ENCODE data around the gene RAB26. TPM values are rescaled to one million over a fixed set of nuclear protein-coding genes. Genes with fewer than 3 reads are reported as not detected.
A peak's percentile ranks its signal among the peaks of the same experiment; 100 is the strongest.

RAB26 gene
- total and polyA plus RNA-seq, 2 donors: 0.28 to 2.6 TPM

- WGBS: 3% methylated on average over 62 of the region's 62 CpGs
- Histone ChIP-seq H3K27ac (ENCODE audit: low read depth in 1 of 2, low read length in 1 of 2) (no peak overlapping the region), H3K4me3 (ENCODE audit: low read length in 2 of 2) (peak overlapping the region in 1 of 2 donors; percentile 51), H3K27me3 (ENCODE audit: control insufficient read depth in 2 of 2, insufficient read depth in 1 of 2, low read length in 1 of 2) (peaks cover 23 to 52% of the 10 kb centered on the region in 2 donors), H3K4me1 (ENCODE audit: control insufficient read depth in 2 of 2, insufficient read depth in 2 of 2, low read length in 2 of 2) (peaks cover 25 to 53% of the 10 kb centered on the region in 2 donors), H3K9me3 (ENCODE audit: control insufficient read depth in 2 of 2, insufficient read depth in 1 of 2, low read length in 1 of 2) (peaks cover 0 to 7% of the 10 kb centered on the region in 2 donors), H3K36me3 (ENCODE audit: control insufficient read depth in 2 of 2, insufficient read depth in 2 of 2, low read length in 1 of 2) (peaks cover 18 to 24% of the 10 kb centered on the region in 2 donors)
- DNase-seq (ENCODE audit: low read depth in 6 of 9, low spot score in 9 of 9): no peak
Observed at GRCh38 chr16:2148714-2149629, 547 bp downstream of the RAB26 start.

DNA sequence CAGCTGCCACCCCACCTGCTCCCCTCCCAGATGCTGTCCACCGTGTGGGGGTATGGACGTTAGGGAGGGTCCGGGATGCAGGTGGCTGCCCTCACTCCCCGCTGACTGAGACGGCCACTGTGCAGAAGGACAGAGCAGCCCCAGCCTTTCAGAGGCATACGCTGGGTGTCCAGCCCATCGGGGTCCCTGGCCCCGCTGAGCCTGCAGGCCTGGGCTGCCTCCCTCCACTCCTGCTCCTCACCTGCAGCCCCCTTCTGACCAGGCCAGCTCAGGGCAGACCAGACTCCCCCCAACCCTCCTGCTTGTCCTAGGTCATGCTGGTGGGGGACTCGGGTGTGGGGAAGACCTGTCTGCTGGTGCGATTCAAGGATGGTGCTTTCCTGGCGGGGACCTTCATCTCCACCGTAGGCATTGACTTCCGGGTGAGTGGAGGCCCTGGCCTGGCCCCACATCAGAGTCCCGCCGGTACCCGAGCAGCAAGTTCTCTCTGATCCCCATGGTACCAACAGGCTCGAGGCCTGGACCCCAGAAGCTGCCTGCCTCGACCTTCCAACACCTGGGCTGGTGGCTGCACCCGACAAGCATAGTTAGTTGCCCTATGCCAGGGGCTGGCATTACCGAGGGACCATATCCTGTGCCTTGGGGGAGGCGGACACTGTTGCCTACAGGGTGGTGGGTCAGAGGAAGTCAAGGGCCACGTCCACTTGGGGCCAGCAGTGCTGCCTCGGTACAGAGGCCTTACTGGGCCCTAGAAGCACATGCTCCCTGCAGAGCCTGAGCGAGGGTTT is 1.4 kb downstream of the RAB26 start:
- no peak for DNase-seq (ENCODE audit: low read depth in 6 of 9, low spot score in 9 of 9)
- Histone ChIP-seq H3K9me3 (ENCODE audit: control insufficient read depth in 2 of 2, insufficient read depth in 1 of 2, low read length in 1 of 2) (peaks cover 0 to 7% of the 10 kb centered on the region in 2 donors), H3K4me3 (ENCODE audit: low read length in 2 of 2) (no peak overlapping the region), H3K27me3 (ENCODE audit: control insufficient read depth in 2 of 2, insufficient read depth in 1 of 2, low read length in 1 of 2) (peaks cover 23 to 49% of the 10 kb centered on the region in 2 donors), H3K36me3 (ENCODE audit: control insufficient read depth in 2 of 2, insufficient read depth in 2 of 2, low read length in 1 of 2) (peaks cover 18 to 25% of the 10 kb centered on the region in 2 donors), H3K27ac (ENCODE audit: low read depth in 1 of 2, low read length in 1 of 2) (no peak overlapping the region), H3K4me1 (ENCODE audit: control insufficient read depth in 2 of 2, insufficient read depth in 2 of 2, low read length in 2 of 2) (peaks cover 33 to 61% of the 10 kb centered on the region in 2 donors)
- 80% methylated on average over 24 of the region's 24 CpGs for WGBS

- Histone ChIP-seq H3K36me3 (ENCODE audit: control insufficient read depth in 2 of 2, insufficient read depth in 2 of 2, low read length in 1 of 2) (peaks cover 18 to 25% of the 10 kb centered on the region in 2 donors), H3K4me1 (ENCODE audit: control insufficient read depth in 2 of 2, insufficient read depth in 2 of 2, low read length in 2 of 2) (peaks cover 33 to 62% of the 10 kb centered on the region in 2 donors), H3K27ac (ENCODE audit: low read depth in 1 of 2, low read length in 1 of 2) (no peak overlapping the region), H3K27me3 (ENCODE audit: control insufficient read depth in 2 of 2, insufficient read depth in 1 of 2, low read length in 1 of 2) (peaks cover 23 to 49% of the 10 kb centered on the region in 2 donors), H3K4me3 (ENCODE audit: low read length in 2 of 2) (no peak overlapping the region), H3K9me3 (ENCODE audit: control insufficient read depth in 2 of 2, insufficient read depth in 1 of 2, low read length in 1 of 2) (peaks cover 0 to 7% of the 10 kb centered on the region in 2 donors)
- DNase-seq (ENCODE audit: low read depth in 6 of 9, low spot score in 9 of 9): no peak
- 91% methylated on average over 18 of the region's 18 CpGs for WGBS
Observed at GRCh38 chr16:2150418-2151187, 2.2 kb downstream of the RAB26 start.

DNA sequence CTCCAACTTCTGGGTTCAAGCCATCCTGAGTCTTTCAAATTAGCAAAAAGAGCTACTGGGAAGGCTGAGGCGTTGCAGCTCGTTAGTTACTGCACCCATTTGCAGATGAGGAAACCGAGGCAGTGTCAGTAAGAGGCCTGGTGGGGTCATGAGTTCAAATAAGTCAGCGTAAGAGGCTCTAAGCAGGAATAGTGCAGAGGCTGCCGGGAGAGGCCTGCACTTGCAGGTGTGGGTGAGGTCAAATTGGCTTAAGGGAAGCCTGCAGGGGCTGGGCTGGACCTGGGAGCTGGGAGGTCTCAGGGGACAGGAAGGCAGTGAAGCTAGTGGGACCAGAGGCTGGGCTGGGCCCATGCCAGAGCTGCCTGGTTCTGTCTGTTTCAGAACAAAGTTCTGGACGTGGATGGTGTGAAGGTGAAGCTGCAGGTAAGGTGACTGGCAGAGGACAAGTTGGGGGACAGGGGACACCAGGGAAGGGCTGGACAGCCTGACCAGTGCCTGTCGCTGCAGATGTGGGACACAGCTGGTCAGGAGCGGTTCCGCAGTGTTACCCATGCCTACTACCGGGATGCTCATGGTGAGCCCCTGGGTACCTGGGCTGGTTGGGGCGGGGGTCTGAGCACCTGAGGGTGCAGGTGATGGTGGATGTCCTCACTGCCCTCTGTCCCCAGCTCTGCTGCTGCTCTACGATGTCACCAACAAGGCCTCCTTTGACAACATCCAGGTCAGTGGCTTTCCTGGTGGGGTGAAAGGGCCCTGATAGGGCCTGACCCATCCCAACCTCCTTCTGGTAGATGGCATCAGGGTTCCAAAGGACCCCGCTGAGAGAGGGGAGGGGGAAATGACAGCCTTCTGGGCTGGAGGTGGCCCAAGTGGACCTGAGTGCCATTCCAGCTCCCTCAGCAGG is 3.0 kb downstream of the RAB26 start:
- Histone ChIP-seq H3K27ac (ENCODE audit: low read depth in 1 of 2, low read length in 1 of 2) (no peak overlapping the region), H3K9me3 (ENCODE audit: control insufficient read depth in 2 of 2, insufficient read depth in 1 of 2, low read length in 1 of 2) (peaks cover 0 to 7% of the 10 kb centered on the region in 2 donors), H3K4me1 (ENCODE audit: control insufficient read depth in 2 of 2, insufficient read depth in 2 of 2, low read length in 2 of 2) (peaks cover 35 to 65% of the 10 kb centered on the region in 2 donors), H3K36me3 (ENCODE audit: control insufficient read depth in 2 of 2, insufficient read depth in 2 of 2, low read length in 1 of 2) (peaks cover 18 to 25% of the 10 kb centered on the region in 2 donors), H3K4me3 (ENCODE audit: low read length in 2 of 2) (no peak overlapping the region), H3K27me3 (ENCODE audit: control insufficient read depth in 2 of 2, insufficient read depth in 1 of 2, low read length in 1 of 2) (peaks cover 23 to 47% of the 10 kb centered on the region in 2 donors)
- WGBS: 90% methylated on average over 13 of the region's 13 CpGs
- no peak for DNase-seq (ENCODE audit: low read depth in 6 of 9, low spot score in 9 of 9)

DNA sequence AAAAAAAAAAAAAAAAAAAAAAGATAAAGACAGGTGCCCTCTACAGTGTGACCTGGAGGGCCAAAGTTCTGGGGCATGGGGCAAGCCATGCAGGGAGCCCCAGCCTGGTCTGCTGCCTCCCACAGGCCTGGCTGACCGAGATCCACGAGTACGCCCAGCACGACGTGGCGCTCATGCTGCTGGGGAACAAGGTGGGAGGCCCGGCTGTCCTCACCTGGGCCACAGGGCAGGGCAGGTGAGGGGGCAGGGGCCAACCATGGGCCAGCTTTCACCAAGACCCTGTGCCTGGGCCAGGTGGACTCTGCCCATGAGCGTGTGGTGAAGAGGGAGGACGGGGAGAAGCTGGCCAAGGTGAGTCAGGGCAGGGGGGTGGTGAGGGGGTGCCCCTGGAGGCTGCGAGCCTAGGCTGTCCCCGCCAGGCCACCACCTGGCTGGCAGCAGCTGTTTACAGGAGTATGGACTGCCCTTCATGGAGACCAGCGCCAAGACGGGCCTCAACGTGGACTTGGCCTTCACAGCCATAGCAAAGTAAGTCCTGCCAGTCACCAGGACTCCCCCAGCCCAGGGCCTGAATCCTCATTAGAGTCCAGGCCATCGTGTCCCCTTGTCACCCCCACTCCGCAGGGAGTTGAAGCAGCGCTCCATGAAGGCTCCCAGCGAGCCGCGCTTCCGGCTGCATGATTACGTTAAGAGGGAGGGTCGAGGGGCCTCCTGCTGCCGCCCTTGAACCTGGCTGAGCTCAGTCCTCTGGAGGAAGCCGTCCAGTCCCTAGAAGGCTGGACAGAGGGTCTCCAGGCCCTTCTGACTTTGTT is 4.5 kb downstream of the RAB26 start:
- Histone ChIP-seq H3K4me1 (ENCODE audit: control insufficient read depth in 2 of 2, insufficient read depth in 2 of 2, low read length in 2 of 2) (peaks cover 38 to 75% of the 10 kb centered on the region in 2 donors), H3K9me3 (ENCODE audit: control insufficient read depth in 2 of 2, insufficient read depth in 1 of 2, low read length in 1 of 2) (peaks cover 0 to 7% of the 10 kb centered on the region in 2 donors), H3K4me3 (ENCODE audit: low read length in 2 of 2) (peak overlapping the region; percentile 82 to 98), H3K27me3 (ENCODE audit: control insufficient read depth in 2 of 2, insufficient read depth in 1 of 2, low read length in 1 of 2) (peaks cover 13 to 33% of the 10 kb centered on the region in 2 donors), H3K27ac (ENCODE audit: low read depth in 1 of 2, low read length in 1 of 2) (no peak overlapping the region), H3K36me3 (ENCODE audit: control insufficient read depth in 2 of 2, insufficient read depth in 2 of 2, low read length in 1 of 2) (peaks cover 19 to 28% of the 10 kb centered on the region in 2 donors)
- WGBS: 73% methylated on average over 25 of the region's 25 CpGs
- DNase-seq (ENCODE audit: low read depth in 6 of 9, low spot score in 9 of 9): no peak

DNA sequence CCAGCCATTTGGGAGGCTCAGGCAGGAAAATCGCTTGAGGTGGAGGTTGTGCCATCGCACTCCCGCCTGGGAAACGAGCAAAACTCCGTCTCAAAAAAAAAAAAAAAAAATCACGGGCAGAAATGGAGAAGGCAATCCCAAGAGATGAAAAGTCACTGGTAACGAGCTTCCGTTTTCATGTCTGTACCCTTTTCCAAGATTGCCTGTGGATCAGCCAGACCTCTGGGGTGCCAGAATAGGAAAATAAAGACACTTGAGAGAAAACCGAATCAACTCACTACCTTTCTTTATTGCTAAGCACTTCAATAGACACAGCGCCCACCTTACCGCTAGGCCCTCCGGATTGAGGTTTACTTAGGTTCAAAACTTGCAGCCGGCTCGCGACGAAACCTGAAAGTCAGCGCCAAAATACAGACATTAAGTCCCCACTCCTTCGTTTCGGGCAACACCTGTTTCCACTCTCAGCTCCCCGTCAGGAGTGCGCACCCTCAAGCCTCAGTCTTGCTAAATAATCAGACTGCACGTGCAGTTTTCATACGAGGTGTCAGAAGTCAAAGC is 6.2 kb downstream of the RAB26 start:
- no peak for DNase-seq (ENCODE audit: low read depth in 6 of 9, low spot score in 9 of 9)
- WGBS: 4% methylated on average over 23 of the region's 23 CpGs

DNA sequence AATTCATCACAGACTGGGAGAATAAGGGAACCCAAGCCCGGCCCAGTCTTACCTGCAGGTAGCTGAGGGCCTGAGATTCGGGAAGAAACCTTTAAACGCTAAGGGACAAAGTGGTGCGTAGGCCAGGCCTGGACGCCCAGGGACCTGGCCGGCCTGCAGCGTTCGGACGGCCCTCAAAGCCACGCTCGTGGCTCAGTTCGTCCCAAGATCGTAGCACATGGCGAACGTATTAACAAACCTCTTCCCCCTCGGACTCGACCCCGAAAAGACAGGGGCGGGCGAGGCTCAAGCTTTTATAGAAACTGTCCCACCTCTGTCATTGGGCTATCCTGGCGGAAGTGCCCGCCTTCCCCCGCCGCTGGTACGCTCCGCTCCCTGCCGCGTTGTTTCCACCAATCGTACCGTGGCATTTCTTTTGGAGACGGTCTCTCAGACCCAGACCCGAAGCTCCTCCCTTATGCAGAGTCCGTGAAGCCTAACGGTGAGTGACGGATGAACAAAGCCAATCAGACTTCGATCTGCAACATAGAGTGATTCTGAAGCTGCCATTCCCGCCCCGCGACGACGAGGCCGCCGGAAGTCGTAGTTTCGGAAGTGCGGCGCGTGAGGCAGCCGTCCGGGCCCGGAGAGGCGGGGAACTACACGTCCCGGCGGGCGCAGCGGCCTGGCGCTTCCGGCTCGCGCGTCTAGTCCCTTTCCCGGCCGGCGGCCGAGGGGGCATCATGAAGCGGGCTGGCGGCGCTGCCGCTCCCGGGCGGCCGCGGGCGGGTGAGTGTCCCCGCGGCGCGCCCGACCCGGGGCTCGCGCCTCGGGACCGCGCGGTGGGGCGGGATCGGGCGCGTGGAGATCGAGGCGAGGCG is 6.9 kb downstream of the RAB26 start, which contains the start of gene TRAF7:
Gene TRAF7 (plus strand): TSS at position 692 of the 860 bp plus-strand sequence. CDS start 8,139 bp downstream, outside the sequence.
- Histone ChIP-seq H3K4me1 (ENCODE audit: control insufficient read depth in 2 of 2, insufficient read depth in 2 of 2, low read length in 2 of 2) (peaks cover 27 to 56% of the 10 kb centered on the region in 2 donors), H3K36me3 (ENCODE audit: control insufficient read depth in 2 of 2, insufficient read depth in 2 of 2, low read length in 1 of 2) (peaks cover 24 to 29% of the 10 kb centered on the region in 2 donors), H3K27me3 (ENCODE audit: control insufficient read depth in 2 of 2, insufficient read depth in 1 of 2, low read length in 1 of 2) (peaks cover 0 to 10% of the 10 kb centered on the region in 2 donors), H3K9me3 (ENCODE audit: control insufficient read depth in 2 of 2, insufficient read depth in 1 of 2, low read length in 1 of 2) (peaks cover 0 to 3% of the 10 kb centered on the region in 2 donors), H3K27ac (ENCODE audit: low read depth in 1 of 2, low read length in 1 of 2) (peak within 1 kb of the TSS; percentile 91 to 92), H3K4me3 (ENCODE audit: low read length in 2 of 2) (peak within 1 kb of the TSS; percentile 82 to 98)
- under 1% methylated on average over 94 of the region's 94 CpGs for WGBS
- peak; percentile 94 to 100 (median 100) for DNase-seq (ENCODE audit: low read depth in 6 of 9, low spot score in 9 of 9)

More for the DNA sequence above, 6.2 kb downstream of the RAB26 start:
- Histone ChIP-seq H3K36me3 (ENCODE audit: control insufficient read depth in 2 of 2, insufficient read depth in 2 of 2, low read length in 1 of 2) (peaks cover 24 to 29% of the 10 kb centered on the region in 2 donors), H3K27ac (ENCODE audit: low read depth in 1 of 2, low read length in 1 of 2) (peak overlapping the region; percentile 91 to 92), H3K9me3 (ENCODE audit: control insufficient read depth in 2 of 2, insufficient read depth in 1 of 2, low read length in 1 of 2) (peaks cover 0 to 3% of the 10 kb centered on the region in 2 donors), H3K4me1 (ENCODE audit: control insufficient read depth in 2 of 2, insufficient read depth in 2 of 2, low read length in 2 of 2) (peaks cover 29 to 63% of the 10 kb centered on the region in 2 donors), H3K27me3 (ENCODE audit: control insufficient read depth in 2 of 2, insufficient read depth in 1 of 2, low read length in 1 of 2) (peaks cover 2 to 17% of the 10 kb centered on the region in 2 donors), H3K4me3 (ENCODE audit: low read length in 2 of 2) (peak overlapping the region; percentile 82 to 98)
